Parathyroid adenoma (tissue), 2 donors: ENCODE data around the gene DPM1.
A peak's percentile ranks its signal among the peaks of the same experiment; 100 is the strongest.

ENCODE experiments used
- H2AFZ ChIP-seq: fragments of 300-600 bp; sonication (generic); one replicate; pipeline ENCODE4 v1.7.0; 2017; ENCODE audit warnings: antibody characterized with exemption, mild to moderate bottlenecking
- H3K27ac ChIP-seq: fragments of 300-600 bp; sonication (generic); one replicate; pipeline ENCODE4 v1.7.0; 2017
- H3K27me3 ChIP-seq: fragments of 300-600 bp; sonication (generic); one replicate; pipeline ENCODE4 v1.7.0; 2017; ENCODE audit warnings: low read length; ENCODE audit not compliant: control insufficient read depth, insufficient read depth
- H3K36me3 ChIP-seq: fragments of 300-600 bp; sonication (generic); one replicate; pipeline ENCODE4 v1.7.0; 2017; ENCODE audit warnings: low read length; ENCODE audit not compliant: control insufficient read depth, insufficient read depth
- H3K4me1 ChIP-seq: fragments of 300-600 bp; sonication (generic); one replicate; pipeline ENCODE4 v1.7.0; 2017; ENCODE audit warnings: control low read depth
- H3K4me2 ChIP-seq: fragments of 300-600 bp; sonication (generic); one replicate; pipeline ENCODE4 v1.7.0; 2017; ENCODE audit warnings: low read length
- H3K4me3 ChIP-seq: fragments of 300-600 bp; sonication (generic); one replicate; pipeline ENCODE4 v1.7.0; 2017; ENCODE audit warnings: low read depth, low read length
- H3K79me2 ChIP-seq: fragments of 300-600 bp; sonication (generic); one replicate; pipeline ENCODE4 v1.7.0; 2017; ENCODE audit warnings: control low read depth
- H3K9ac ChIP-seq: fragments of 300-600 bp; sonication (generic); one replicate; pipeline ENCODE4 v1.7.0; 2017; ENCODE audit warnings: mild to moderate bottlenecking
- H3K9me3 ChIP-seq: fragments of 300-600 bp; sonication (generic); one replicate; pipeline ENCODE4 v1.7.0; 2017; ENCODE audit warnings: low read length; ENCODE audit not compliant: control insufficient read depth
- TF ChIP-seq, protein P1 (sequence below): fragments of 300-600 bp; sonication (generic); IDR thresholded peaks from one replicate; pipeline ENCODE4 v1.7.0; 2017; ENCODE audit warnings: antibody characterized with exemption, mild to moderate bottlenecking
- donor health status: primary hyperparathyroidism.

DPM1 gene

GRCh38 chr20:50991076-50991475 lies 32.7 kb upstream of the DPM1 start:
- H3K9ac ChIP-seq: no peak overlapping the region
- no peak overlapping the region for H2AFZ ChIP-seq
- no peaks in the 10 kb centered on the region for H3K4me1 ChIP-seq
- H3K9me3 ChIP-seq: no peaks in the 10 kb centered on the region
- TF ChIP-seq, protein P1, sequence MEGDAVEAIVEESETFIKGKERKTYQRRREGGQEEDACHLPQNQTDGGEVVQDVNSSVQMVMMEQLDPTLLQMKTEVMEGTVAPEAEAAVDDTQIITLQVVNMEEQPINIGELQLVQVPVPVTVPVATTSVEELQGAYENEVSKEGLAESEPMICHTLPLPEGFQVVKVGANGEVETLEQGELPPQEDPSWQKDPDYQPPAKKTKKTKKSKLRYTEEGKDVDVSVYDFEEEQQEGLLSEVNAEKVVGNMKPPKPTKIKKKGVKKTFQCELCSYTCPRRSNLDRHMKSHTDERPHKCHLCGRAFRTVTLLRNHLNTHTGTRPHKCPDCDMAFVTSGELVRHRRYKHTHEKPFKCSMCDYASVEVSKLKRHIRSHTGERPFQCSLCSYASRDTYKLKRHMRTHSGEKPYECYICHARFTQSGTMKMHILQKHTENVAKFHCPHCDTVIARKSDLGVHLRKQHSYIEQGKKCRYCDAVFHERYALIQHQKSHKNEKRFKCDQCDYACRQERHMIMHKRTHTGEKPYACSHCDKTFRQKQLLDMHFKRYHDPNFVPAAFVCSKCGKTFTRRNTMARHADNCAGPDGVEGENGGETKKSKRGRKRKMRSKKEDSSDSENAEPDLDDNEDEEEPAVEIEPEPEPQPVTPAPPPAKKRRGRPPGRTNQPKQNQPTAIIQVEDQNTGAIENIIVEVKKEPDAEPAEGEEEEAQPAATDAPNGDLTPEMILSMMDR: no peak
- no peaks in the 10 kb centered on the region for H3K27me3 ChIP-seq
- H3K79me2 ChIP-seq: no peaks in the 10 kb centered on the region
- H3K4me3 ChIP-seq: no peak overlapping the region
- H3K36me3 ChIP-seq: no peaks in the 10 kb centered on the region
- H3K4me2 ChIP-seq: no peak overlapping the region
- H3K27ac ChIP-seq: no peak overlapping the region

GRCh38 chr20:50987493-50988210 lies 29.3 kb upstream of the DPM1 start:
- Histone ChIP-seq H3K4me2 (peak overlapping the region; percentile 26), H2AFZ (peak overlapping the region; percentile 56), H3K4me3 (no peak overlapping the region), H3K4me1 (no peaks in the 10 kb centered on the region), H3K27me3 (no peaks in the 10 kb centered on the region), H3K27ac (no peak overlapping the region), H3K79me2 (no peaks in the 10 kb centered on the region), H3K9me3 (no peaks in the 10 kb centered on the region), H3K9ac (no peak overlapping the region), H3K36me3 (no peaks in the 10 kb centered on the region)
- TF ChIP-seq, protein P1: peak; percentile 91

DNA sequence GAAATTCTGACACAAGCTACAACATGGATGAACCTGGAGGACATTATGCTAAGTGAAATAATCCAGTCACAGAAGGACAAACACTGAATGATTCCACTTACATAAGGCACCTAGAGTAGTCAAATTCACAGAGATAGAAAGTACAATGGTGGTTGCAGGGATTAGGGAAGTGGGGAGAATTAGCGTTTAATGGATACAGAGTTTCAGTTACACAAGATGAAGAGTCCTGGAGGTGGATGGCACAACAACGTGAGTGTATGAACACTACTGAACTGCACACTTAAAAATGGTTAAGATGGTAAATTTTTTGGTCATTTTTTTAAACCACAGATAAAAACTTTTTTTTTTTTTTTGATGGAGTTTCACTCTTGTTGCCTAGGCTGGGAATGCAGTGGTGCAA lies 25.0 kb upstream of the DPM1 start:
- H3K27ac ChIP-seq: no peak overlapping the region
- H3K79me2 ChIP-seq: no peaks in the 10 kb centered on the region
- H3K4me1 ChIP-seq: no peaks in the 10 kb centered on the region
- H3K4me2 ChIP-seq: no peak overlapping the region
- no peak overlapping the region for H3K4me3 ChIP-seq
- no peaks in the 10 kb centered on the region for H3K9me3 ChIP-seq
- H3K27me3 ChIP-seq: no peaks in the 10 kb centered on the region
- no peak overlapping the region for H3K9ac ChIP-seq
- no peaks in the 10 kb centered on the region for H3K36me3 ChIP-seq
- TF ChIP-seq, protein P1: no peak
- H2AFZ ChIP-seq: no peak overlapping the region

- Histone ChIP-seq H3K9me3 (no peaks in the 10 kb centered on the region), H2AFZ (no peak overlapping the region), H3K4me1 (no peaks in the 10 kb centered on the region), H3K4me2 (no peak overlapping the region), H3K79me2 (no peaks in the 10 kb centered on the region), H3K27ac (no peak overlapping the region), H3K4me3 (no peak overlapping the region), H3K27me3 (no peaks in the 10 kb centered on the region), H3K36me3 (no peaks in the 10 kb centered on the region), H3K9ac (no peak overlapping the region)
- TF ChIP-seq, protein P1: no peak
Observed at GRCh38 chr20:50982363-50982762, 24.0 kb upstream of the DPM1 start.

GRCh38 chr20:50981714-50982048 lies 23.3 kb upstream of the DPM1 start:
- H3K79me2 ChIP-seq: no peaks in the 10 kb centered on the region

More at GRCh38 chr20:50981714-50982048, 23.3 kb upstream of the DPM1 start:
- H3K36me3 ChIP-seq: no peaks in the 10 kb centered on the region
- H3K4me2 ChIP-seq: no peak overlapping the region
- H3K9me3 ChIP-seq: no peaks in the 10 kb centered on the region
- no peak overlapping the region for H3K9ac ChIP-seq
- H3K27ac ChIP-seq: no peak overlapping the region
- H3K4me1 ChIP-seq: no peaks in the 10 kb centered on the region
- no peaks in the 10 kb centered on the region for H3K27me3 ChIP-seq
- H2AFZ ChIP-seq: no peak overlapping the region
- no peak overlapping the region for H3K4me3 ChIP-seq
- TF ChIP-seq, protein P1: no peak
